Measurements from ENCODE around the gene RTL10.
"Not testable (repeated sequence)": the region's sequence is repeated elsewhere in the genome, so short reads cannot be mapped to it uniquely, and the experiment has no call there.

DNA sequence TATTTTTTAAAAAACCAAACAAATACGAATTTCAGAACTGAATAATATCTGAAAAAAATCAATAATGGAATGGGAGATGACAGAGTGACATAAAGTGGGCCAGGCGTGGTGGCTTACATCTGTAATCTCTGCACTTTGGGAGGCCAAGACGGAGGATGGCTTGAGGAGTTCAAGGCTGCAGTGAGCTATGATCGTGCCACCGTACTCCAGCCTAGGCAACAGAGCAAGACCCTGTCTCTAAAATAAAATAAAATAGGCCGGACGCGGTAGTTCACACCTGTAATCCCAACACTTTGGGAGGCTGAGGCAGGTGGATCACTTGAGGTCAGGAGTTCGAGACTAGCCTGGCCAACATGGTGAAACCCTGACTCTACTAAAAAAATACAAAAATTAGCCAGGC lies 21.3 kb downstream of the RTL10 start:
- TF ChIP-seq, protein P1, sequence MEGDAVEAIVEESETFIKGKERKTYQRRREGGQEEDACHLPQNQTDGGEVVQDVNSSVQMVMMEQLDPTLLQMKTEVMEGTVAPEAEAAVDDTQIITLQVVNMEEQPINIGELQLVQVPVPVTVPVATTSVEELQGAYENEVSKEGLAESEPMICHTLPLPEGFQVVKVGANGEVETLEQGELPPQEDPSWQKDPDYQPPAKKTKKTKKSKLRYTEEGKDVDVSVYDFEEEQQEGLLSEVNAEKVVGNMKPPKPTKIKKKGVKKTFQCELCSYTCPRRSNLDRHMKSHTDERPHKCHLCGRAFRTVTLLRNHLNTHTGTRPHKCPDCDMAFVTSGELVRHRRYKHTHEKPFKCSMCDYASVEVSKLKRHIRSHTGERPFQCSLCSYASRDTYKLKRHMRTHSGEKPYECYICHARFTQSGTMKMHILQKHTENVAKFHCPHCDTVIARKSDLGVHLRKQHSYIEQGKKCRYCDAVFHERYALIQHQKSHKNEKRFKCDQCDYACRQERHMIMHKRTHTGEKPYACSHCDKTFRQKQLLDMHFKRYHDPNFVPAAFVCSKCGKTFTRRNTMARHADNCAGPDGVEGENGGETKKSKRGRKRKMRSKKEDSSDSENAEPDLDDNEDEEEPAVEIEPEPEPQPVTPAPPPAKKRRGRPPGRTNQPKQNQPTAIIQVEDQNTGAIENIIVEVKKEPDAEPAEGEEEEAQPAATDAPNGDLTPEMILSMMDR (IDR thresholded peaks at IDR 0.05): not testable (repeated sequence)
- not testable (repeated sequence) for TF ChIP-seq EZH2 (IDR thresholded peaks at IDR 0.05; ENCODE audit: borderline replicate concordance, insufficient read depth, low read depth, low read length, poor library complexity, severe bottlenecking)

All from B cell (primary cell).